Measurements from ENCODE around the gene CAMKK1. TPM values are rescaled to one million over a fixed set of nuclear protein-coding genes. Genes with fewer than 3 reads are reported as not detected.
A peak's percentile ranks its signal among the peaks of the same experiment; 100 is the strongest.

Gene CAMKK1
- total RNA-seq, 1 experiment from 2014 or later = 4.3 TPM

DNA sequence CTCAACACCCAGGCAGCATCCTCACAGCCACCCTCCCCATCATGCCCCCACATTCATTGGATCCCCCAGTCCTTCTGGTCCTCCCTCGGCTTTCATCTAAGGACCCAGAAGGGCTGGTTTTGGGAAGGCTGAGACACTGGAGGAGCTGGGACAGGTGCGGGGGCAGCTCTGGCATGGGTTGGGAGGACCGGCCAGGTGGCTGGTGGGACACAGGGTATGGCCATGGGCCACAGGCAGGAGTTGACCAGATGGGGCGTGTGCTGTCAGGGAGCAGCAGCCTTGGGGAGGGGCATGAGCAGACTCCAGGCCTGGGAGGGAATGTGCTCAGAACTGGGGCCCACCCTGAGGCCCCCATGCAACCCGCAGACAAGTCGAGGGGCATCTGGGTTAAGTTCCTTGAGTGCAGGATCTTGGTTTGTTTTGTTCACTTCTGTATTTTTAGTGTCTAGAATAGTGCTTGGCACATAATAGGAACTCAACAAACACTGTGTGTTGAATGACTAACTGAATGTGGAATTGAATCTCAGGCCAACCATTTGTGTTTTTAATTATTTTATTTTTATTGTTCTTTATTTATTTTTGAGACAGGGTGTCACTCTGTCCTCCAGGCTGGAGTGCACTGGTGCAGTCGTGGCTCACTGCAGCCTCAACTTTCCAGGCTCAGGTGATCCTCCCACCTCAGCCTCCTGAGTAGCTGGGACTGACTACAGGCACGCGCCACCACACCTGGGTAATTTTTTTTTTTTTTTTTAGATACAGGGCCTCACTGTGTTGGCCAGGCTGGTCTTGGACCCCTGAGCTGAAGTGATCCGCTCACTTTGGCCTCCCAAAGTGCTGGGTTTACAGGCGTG lies 17.8 kb upstream of the CAMKK1 start:
- no TSS peak for BruUV-seq (replicated peaks)
- TF ChIP-seq, protein P1, sequence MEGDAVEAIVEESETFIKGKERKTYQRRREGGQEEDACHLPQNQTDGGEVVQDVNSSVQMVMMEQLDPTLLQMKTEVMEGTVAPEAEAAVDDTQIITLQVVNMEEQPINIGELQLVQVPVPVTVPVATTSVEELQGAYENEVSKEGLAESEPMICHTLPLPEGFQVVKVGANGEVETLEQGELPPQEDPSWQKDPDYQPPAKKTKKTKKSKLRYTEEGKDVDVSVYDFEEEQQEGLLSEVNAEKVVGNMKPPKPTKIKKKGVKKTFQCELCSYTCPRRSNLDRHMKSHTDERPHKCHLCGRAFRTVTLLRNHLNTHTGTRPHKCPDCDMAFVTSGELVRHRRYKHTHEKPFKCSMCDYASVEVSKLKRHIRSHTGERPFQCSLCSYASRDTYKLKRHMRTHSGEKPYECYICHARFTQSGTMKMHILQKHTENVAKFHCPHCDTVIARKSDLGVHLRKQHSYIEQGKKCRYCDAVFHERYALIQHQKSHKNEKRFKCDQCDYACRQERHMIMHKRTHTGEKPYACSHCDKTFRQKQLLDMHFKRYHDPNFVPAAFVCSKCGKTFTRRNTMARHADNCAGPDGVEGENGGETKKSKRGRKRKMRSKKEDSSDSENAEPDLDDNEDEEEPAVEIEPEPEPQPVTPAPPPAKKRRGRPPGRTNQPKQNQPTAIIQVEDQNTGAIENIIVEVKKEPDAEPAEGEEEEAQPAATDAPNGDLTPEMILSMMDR (IDR thresholded peaks at IDR 0.05; ENCODE audit: unreplicated experiment) = no peak
- Mint-ChIP-seq H3K27ac (ENCODE audit: low read depth, unreplicated experiment) (no peak overlapping the region), H3K27me3 (ENCODE audit: insufficient read depth, unreplicated experiment) (no peaks in the 10 kb centered on the region), H3K4me1 (ENCODE audit: insufficient read depth, unreplicated experiment) (no peaks in the 10 kb centered on the region), H3K4me3 (ENCODE audit: unreplicated experiment) (no peak overlapping the region), H3K9me3 (ENCODE audit: unreplicated experiment) (no peaks in the 10 kb centered on the region), H3K36me3 (ENCODE audit: insufficient read depth, unreplicated experiment) (no peaks in the 10 kb centered on the region)
- ChIA-PET POLR2A (interaction anchor here (0.6 kb wide), 1 partner anchor 37 kb away, joined by 3 read pairs; no protein-coding TSS in a partner anchor), CTCF (interaction anchor here (0.6 to 0.9 kb wide), 2 partner anchors 48 to 67 kb away, joined by 3 read pairs; no protein-coding TSS in a partner anchor)
- no peak for DNase-seq (ENCODE audit: unreplicated experiment)
- intact Hi-C loops (cut with micrococcal nuclease) = no loop called here

DNA sequence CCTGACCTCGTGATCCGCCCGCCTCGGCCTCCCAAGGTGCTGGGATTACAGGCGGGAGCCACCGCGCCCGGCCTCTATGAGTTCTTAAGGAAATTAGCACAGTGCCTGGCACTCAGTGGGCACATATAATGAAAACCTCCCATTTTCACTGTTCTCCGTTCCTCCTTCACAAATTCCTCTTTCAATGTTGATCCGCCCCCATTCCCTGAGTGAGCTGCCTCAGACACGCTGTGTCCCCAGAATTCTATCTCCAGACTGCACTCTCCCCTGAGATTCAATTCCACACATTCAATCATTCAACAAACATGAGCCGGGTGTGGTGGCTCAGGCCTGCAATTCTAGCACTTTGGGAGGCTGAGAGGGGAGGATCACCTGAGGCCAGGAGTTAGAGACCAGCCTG lies 16.4 kb upstream of the CAMKK1 start:
- TF ChIP-seq, protein P1 (IDR thresholded peaks at IDR 0.05; ENCODE audit: unreplicated experiment) = no peak
- Mint-ChIP-seq H3K9me3 (ENCODE audit: unreplicated experiment) (no peaks in the 10 kb centered on the region), H3K36me3 (ENCODE audit: insufficient read depth, unreplicated experiment) (no peaks in the 10 kb centered on the region), H3K4me1 (ENCODE audit: insufficient read depth, unreplicated experiment) (no peaks in the 10 kb centered on the region), H3K4me3 (ENCODE audit: unreplicated experiment) (no peak overlapping the region), H3K27ac (ENCODE audit: low read depth, unreplicated experiment) (no peak overlapping the region), H3K27me3 (ENCODE audit: insufficient read depth, unreplicated experiment) (no peaks in the 10 kb centered on the region)
- DNase-seq (ENCODE audit: unreplicated experiment) = no peak
- POLR2A ChIA-PET = no interaction called here
- BruUV-seq (replicated peaks) = no TSS peak
- CTCF ChIA-PET = interaction anchor here (0.6 kb wide), 1 partner anchor 95 kb away, joined by 3 read pairs; no protein-coding TSS in a partner anchor
- intact Hi-C loops (cut with micrococcal nuclease) = loop anchor here (5.0 kb wide), 1 partner anchor 62 kb away; the partner anchor contains the start of gene NCBP3

DNA sequence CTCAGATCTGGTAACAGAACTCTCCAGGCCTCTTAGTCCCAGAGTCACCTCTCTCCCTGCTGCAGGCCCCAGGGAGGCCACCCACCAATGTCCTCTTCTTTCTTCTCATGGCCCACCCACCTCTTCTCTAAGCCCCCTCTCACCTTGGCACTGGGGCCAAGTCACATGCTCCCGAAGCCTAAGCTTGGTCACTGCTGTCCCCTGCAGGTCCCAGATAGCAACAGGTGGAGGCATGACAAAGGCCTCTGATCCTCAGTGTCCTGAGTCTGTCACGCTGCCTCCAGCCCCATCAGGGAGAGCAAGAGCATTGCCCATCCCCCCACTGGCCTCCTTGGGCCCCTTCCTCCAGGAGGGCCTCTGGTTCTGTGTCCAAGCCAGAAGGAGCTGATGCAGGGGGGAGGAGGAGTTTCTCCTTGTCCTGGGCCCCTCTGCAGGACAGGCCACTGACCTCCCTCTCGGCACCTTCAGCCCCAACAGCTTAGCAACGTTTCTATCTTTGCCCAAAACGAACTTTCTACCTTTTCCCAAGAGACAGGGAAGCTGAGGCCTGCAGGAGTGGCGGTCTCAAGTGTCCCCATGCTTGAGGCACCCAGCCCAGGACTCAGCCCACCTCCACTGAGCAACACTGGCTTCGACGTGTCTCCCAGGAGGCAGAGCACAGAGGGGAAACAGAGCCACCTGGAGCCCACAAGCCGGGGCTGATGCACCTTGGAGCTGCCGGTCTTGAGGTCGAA lies 14.8 kb upstream of the CAMKK1 start:
- H3K9me3 Mint-ChIP-seq (ENCODE audit: unreplicated experiment) = no peaks in the 10 kb centered on the region
- ChIA-PET CTCF (interaction anchor here (0.6 to 1.4 kb wide), 6 partner anchors 10 to 170 kb away, joined by 3 to 6 read pairs (median 3); no protein-coding TSS in a partner anchor), POLR2A (no interaction called here)
- H3K27ac Mint-ChIP-seq (ENCODE audit: low read depth, unreplicated experiment) = no peak overlapping the region
- H3K4me3 Mint-ChIP-seq (ENCODE audit: unreplicated experiment) = no peak overlapping the region
- BruUV-seq (replicated peaks) = no TSS peak
- intact Hi-C loops (cut with micrococcal nuclease) = loop anchor here (1.0 to 5.0 kb wide), 2 partner anchors 44 to 60 kb away; partner anchors contain the start of gene NCBP3
- peak; percentile 38 for DNase-seq (ENCODE audit: unreplicated experiment)
- no peaks in the 10 kb centered on the region for H3K36me3 Mint-ChIP-seq (ENCODE audit: insufficient read depth, unreplicated experiment)
- H3K4me1 Mint-ChIP-seq (ENCODE audit: insufficient read depth, unreplicated experiment) = no peaks in the 10 kb centered on the region
- H3K27me3 Mint-ChIP-seq (ENCODE audit: insufficient read depth, unreplicated experiment) = no peaks in the 10 kb centered on the region
- TF ChIP-seq, protein P1 (IDR thresholded peaks at IDR 0.05; ENCODE audit: unreplicated experiment) = peak; percentile 28

DNA sequence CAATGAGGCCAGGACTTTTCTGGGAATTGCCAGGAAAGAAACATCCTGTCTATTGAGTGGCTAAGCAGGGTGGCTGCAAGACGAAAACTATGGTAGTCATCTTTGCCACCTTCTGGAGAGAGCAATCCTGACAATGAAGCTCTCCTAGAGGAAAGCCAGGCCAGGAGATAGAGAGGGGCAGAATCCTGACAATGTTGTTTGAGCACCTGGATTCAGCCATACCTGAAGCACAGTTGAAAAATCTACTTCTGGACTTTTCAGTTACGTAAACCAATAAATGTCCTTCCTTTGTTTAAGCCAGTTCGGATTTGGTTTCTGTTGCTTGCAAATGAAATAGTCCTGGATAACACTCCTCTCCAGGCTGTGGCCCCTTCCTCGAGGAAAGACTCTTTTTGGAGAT lies 14.0 kb upstream of the CAMKK1 start:
- DNase-seq (ENCODE audit: unreplicated experiment) = no peak
- H3K36me3 Mint-ChIP-seq (ENCODE audit: insufficient read depth, unreplicated experiment) = no peaks in the 10 kb centered on the region
- no peaks in the 10 kb centered on the region for H3K4me1 Mint-ChIP-seq (ENCODE audit: insufficient read depth, unreplicated experiment)
- H3K4me3 Mint-ChIP-seq (ENCODE audit: unreplicated experiment) = no peak overlapping the region
- TF ChIP-seq, protein P1 (IDR thresholded peaks at IDR 0.05; ENCODE audit: unreplicated experiment) = no peak
- H3K27ac Mint-ChIP-seq (ENCODE audit: low read depth, unreplicated experiment) = no peak overlapping the region
- no peaks in the 10 kb centered on the region for H3K9me3 Mint-ChIP-seq (ENCODE audit: unreplicated experiment)
- ChIA-PET POLR2A (no interaction called here), CTCF (interaction anchor here (0.8 to 1.4 kb wide), 4 partner anchors 9 to 169 kb away, joined by 3 to 6 read pairs (median 3); no protein-coding TSS in a partner anchor)
- H3K27me3 Mint-ChIP-seq (ENCODE audit: insufficient read depth, unreplicated experiment) = no peaks in the 10 kb centered on the region
- no TSS peak for BruUV-seq (replicated peaks)
- intact Hi-C loops (cut with micrococcal nuclease) = loop anchor here (1.0 to 5.0 kb wide), 2 partner anchors 44 to 60 kb away; partner anchors contain the start of gene NCBP3
